DMS114 treated with DMSO at 0.1 percent for 48 hours (cell line): Measurements from ENCODE around the gene GSDMA.
A peak's percentile ranks its signal among the peaks of the same experiment; 100 is the strongest.

ENCODE experiments used
- DNase-seq: peaks from one replicate; lab custom pipeline; 2025; ENCODE audit not compliant: unreplicated experiment; lab: John Stamatoyannopoulos, UW

GSDMA gene

DNA sequence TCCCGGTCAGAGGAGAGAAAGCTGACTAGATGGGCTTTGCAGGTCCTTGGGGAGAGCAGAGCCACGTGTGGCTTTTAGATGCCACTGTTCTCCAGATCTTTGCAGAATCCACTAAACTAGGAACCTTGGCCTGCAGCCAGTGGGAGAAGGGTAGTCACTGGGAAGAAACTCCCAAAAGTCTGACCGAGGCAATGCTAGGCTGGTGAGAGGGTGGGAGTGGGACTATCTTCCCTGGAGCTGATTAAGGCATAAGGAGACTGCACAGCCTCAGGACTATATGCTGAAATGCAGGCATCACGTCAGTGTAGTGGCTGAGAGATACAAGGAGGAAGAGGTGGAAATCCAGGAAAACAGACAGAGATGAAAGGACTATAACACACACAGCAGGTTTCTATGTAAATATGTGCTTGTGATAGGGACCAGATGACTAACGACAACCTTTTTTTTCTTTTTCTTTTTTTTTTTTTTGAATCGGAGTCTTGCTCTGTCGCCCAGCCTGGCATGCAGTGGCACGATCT is 2.2 kb upstream of the GSDMA start:
- DNase-seq: no peak

DNA sequence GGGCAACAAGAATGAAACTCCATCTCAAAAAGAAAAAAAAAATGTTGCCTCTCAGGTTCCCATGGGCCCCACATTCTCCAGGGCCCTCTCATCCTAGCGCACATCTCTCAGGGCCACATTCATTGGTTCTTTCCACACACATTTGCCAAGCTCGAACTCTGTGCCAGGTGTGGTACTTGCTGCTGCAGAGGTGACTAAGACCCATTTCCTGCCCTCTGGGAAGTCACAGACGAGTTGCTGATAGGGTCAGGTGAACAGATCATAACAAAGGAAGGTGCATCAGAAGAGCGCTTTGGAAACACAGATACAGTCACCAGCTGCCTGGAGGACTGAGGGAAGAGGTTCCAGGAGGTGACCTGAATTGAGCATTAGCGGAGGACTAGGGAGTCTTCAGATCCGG is 1.0 kb downstream of the GSDMA start:
- DNase-seq: no peak

DNA sequence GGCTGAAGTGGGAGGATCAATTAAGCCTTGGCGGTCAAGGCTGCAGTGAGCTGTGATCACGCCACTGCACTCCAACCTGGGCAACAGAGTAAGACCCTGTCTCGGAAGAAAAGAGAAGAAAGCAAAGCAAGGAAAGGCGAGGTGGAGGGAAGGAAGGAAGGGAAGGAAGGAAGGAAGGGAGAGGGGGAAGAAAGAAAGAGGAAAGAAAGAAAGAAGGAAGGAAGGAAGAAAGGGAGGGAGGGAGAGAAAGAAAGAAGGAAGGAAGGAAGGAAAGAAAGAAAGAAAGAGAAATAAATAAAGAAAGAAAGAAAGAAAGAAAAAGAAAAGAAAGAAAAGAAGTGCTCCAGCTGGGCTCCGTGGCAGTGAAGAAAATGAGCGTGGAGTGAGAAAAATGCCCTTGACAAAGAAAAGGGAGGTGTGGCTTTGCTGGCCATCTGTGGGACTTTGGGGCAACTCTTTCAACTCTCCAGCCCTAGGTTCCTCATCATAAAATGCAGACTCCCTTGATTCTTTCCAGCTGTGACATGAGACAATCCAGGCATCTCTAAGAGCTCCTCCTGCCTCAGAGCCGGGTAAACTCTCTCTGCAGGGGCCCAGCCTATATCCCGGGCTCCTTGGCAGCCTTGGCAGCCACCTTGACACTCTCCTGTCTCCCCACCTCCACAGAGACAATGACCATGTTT is 2.4 kb downstream of the GSDMA start:
- DNase-seq: no peak

GRCh38 chr17:39966771-39967170 is 4.0 kb downstream of the GSDMA start:
- DNase-seq: no peak

- DNase-seq: no peak
Observed at GRCh38 chr17:39968761-39969160, 6.0 kb downstream of the GSDMA start.

- DNase-seq: no peak
Observed at GRCh38 chr17:39969375-39969774, 6.6 kb downstream of the GSDMA start.

GRCh38 chr17:39970157-39970692 is 7.4 kb downstream of the GSDMA start:
- DNase-seq: no peak

DNA sequence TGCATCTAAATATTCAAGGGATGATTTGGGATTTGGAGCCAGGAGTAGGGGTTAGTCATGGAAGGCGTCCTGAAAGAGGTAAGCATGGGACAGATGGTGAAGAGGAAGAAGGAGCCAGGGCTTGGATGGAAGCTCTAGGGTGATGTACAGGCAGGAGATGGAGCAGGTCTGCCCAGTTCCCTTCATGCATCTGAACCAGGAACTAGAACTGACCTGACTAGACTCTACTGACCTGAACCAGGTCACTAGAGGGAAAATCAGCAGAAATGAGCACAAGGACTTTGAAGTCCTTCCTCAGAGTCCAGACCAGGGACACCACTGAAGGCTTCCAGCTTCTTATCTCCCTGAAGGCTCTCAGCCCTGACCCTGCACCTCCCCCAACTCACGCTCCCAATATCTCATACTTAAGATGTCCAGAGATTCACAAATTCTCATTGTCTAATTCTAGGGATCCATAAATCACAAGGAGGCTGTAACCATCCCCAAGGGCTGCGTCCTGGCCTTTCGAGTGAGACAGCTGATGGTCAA is 8.3 kb downstream of the GSDMA start:
- no peak for DNase-seq

DNA sequence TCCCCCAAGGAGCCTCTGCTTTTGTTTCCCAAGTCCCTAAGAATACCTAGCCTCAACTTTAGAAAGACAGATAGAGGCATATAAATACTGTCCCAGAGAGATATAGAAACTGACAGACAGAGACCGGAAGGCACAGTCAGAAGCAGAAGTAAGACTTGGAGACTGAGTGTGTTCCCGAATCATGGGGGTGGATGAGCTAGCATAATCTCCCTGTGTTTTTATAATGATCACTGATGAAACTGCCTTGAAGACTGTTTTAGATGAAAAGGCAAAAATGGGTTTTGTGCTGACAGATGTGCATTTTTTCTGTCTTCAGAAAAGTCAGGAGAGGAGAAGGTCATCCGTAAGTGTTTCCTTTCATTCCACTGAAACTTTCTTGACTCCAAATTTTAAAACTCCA is 9.5 kb downstream of the GSDMA start:
- DNase-seq: no peak

DNA sequence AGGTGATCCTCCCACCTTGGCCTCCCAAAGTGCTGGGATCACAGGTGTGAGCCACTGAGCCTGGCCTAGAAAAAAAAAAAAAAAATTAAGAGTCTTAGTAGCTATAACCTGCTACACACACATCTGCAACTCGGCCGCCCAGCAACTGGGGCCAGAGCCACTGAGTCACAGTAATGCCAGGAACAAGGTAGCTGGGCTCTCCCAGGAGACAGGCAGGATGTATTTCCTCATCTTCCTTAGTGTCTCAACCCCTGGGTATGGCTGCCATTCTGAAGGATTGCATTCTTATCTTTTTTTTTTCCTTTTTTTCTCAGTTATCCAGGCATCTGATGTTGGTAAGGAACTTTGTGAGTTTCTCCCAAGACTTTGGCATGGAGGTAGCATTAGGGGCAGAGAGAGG is 10.7 kb downstream of the GSDMA start:
- DNase-seq: no peak

DNA sequence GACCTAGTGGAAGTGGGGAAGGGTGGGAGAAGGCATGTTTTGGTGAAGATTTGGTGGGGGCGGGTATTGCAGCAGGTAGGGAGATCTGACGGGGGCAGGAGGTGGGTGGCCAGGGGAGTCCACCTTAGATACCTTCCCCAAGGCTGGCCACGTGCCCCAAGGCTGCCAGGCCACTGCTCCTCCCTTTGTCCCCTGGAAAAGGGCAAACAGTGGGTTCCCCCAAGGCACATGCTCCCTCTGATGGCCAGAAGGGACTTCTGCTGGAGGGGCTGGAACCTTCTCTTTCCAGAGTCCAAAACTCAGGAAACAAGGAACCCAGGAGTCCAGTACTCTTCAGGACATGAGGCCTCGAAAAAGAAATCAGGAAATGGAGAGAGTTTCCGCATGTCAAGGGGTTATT is 11.6 kb downstream of the GSDMA start:
- no peak for DNase-seq

- no peak for DNase-seq
Observed at GRCh38 chr17:39975801-39976200, 13.0 kb downstream of the GSDMA start.

- no peak for DNase-seq
Observed at GRCh38 chr17:39979016-39979670, 16.3 kb downstream of the GSDMA start.

DNA sequence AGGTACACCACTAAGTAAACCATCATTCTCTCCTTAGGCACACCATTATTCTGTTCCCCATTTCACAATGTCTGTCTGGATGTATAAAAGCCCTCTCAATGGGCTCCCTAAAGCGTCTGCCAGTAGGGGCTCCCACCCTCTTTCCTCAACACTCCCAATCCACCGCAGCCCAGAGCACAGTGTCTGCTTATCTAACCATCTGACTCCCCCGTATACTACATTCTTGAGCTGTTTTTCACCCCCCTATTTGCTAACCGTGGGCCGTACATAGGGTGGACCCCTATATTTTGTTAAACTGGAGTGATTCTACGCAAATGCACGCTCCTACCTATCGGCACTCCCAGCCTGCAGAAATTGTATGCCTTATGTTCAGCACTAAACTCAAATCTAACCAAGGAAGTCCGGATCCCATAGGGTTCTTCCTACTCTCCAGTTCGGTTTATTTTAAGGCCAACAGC is 17.1 kb downstream of the GSDMA start:
- DNase-seq: peak; percentile 49

- peak; percentile 98 for DNase-seq
Observed at GRCh38 chr17:39980351-39981206, 17.8 kb downstream of the GSDMA start, which contains the start of gene PSMD3. TSS of gene PSMD3 (plus strand) at chr17:39980807. CDS start at chr17:39980971, 164 bp downstream.

- DNase-seq: no peak
Observed at GRCh38 chr17:39981207-39981741, 18.5 kb downstream of the GSDMA start.

DNA sequence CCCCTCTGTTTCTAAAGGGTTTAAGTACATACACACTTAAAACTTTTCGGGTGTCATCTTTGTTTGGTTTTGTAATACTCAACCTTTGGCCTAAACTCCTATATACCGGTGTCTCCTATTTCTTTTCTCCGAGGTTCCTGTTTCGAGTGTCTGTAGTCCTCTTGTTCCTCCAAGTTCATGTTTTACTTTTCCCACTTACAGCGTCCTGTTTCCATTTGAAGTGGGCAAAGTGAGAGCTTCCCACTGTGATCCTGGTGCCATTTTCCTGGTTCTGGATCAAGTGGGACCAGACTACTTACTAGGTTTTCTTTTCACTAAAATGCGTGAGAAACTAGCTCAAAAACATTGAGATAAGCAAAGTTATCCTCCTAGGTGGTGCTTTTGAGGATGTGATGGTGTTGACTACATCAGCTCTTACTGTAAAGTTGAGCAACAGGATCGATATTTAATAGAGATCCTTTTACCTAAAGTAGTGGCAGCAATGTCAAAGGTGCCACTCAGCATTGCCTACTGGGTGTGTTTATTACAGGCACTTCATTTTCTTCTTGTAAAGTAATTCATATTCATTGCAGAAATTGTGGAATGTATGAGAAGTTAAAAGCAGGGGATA is 19.1 kb downstream of the GSDMA start:
- DNase-seq: no peak

GRCh38 chr17:39988206-39988810 is 25.5 kb downstream of the GSDMA start:
- no peak for DNase-seq

DNA sequence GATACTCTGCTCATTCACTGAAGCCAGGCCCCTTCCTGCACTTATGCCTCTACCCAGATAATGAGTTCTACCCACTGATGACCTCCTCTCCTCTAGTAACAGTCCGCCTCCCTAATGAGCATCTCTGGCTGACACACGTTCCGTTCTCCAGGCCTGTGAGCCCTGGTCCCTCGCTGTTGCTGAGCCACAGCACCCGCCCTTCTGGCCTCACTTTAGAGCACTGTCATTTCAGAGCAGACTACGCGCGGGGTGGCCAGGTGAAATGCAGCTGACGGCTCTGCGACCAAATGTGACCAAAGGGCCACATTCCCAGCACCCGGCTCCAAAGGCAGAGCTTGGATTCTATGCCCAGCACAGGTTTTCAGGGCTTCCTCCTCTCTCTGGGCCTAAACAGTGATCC is 31.6 kb downstream of the GSDMA start:
- DNase-seq: no peak

GRCh38 chr17:39995438-39995837 is 32.6 kb downstream of the GSDMA start:
- DNase-seq: no peak
